H1 (cell line): ENCODE measurements around the gene TTBK2. TPM values are rescaled to one million over a fixed set of nuclear protein-coding genes. Genes with fewer than 3 reads are reported as not detected.

ENCODE experiments used
- CTCF ChIA-PET: fragments of 300-600 bp; sonication (Branson Sonifier 250); formaldehyde crosslinking; loops from one replicate; lab custom pipeline; 2021; ENCODE audit not compliant: partially characterized antibody; lab: Charles Lee
- POLR2A ChIA-PET: fragments of 300-600 bp; sonication (Branson Sonifier 250); formaldehyde crosslinking; loops from one replicate; lab custom pipeline; 2021; ENCODE audit warnings: inconsistent platforms; ENCODE audit not compliant: partially characterized antibody; lab: Charles Lee
- DNase-seq, 2 experiments: peaks; one replicate each; pipeline versions ENCODE4 v3.0.0 to v3.0.0-alpha.2; 2010 to 2022; ENCODE audit warnings: low spot score in 2 of 2, low read depth in 1 of 2, mixed read lengths in 1 of 2
- FAIRE-seq: peaks from 2 replicates; lab custom pipeline; 2011; peaks lifted over from hg19 to GRCh38; lab: Jason Lieb, UNC
- H2AFZ ChIP-seq: 2 replicates; pipeline ENCODE4 v1.8.1; 2012; ENCODE audit warnings: low read length, inconsistent platforms
- H2AK5ac ChIP-seq: 2 replicates; pipeline ENCODE4 v1.6.1; 2013; ENCODE audit warnings: low read depth, low read length
- H2BK120ac ChIP-seq: replicated peaks from 2 replicates; pipeline ENCODE3; 2013; ENCODE audit warnings: low read depth, low read length, inconsistent platforms
- H2BK12ac ChIP-seq: 2 replicates; pipeline ENCODE4 v1.6.1; 2013; ENCODE audit warnings: low read depth, low read length
- H2BK15ac ChIP-seq: 2 replicates; pipeline ENCODE4 v1.6.1; 2013; ENCODE audit warnings: low read length
- H2BK20ac ChIP-seq: 2 replicates; pipeline ENCODE4 v1.6.1; 2013; ENCODE audit warnings: low read length
- H2BK5ac ChIP-seq: 2 replicates; pipeline ENCODE4 v1.6.1; 2013; ENCODE audit warnings: low read depth, low read length
- H3K14ac ChIP-seq: 2 replicates; pipeline ENCODE4 v1.6.1; 2013; ENCODE audit warnings: inconsistent platforms; ENCODE audit not compliant: insufficient read length
- H3K18ac ChIP-seq: 2 replicates; pipeline ENCODE4 v1.6.1; 2013; ENCODE audit warnings: low read length; ENCODE audit errors: extremely low read depth
- H3K23ac ChIP-seq: 2 replicates; pipeline ENCODE4 v1.6.1; 2013; ENCODE audit warnings: inconsistent platforms; ENCODE audit not compliant: insufficient read length
- H3K23me2 ChIP-seq: 2 replicates; pipeline ENCODE4 v1.6.1; 2013; ENCODE audit warnings: low read depth, low read length
- H3K27ac ChIP-seq: 2 replicates; pipeline ENCODE4 v1.6.1; 2011; ENCODE audit warnings: low read depth, low read length, inconsistent platforms
- H3K27me3 ChIP-seq, 4 experiments: replicated peaks in 1 of 4; 1 replicate in 1 of 4; 2 replicates in 3 of 4; pipeline versions ENCODE4 v1.6.1 to v1.8.1; 2011 to 2013; ENCODE audit warnings: low read length in 3 of 4, mild to moderate bottlenecking in 3 of 4, inconsistent platforms in 2 of 4, mixed read lengths in 2 of 4, moderate library complexity in 1 of 4; ENCODE audit not compliant: control insufficient read depth in 3 of 4, insufficient read depth in 3 of 4; ENCODE audit errors: extremely low read depth in 1 of 4
- H3K36me3 ChIP-seq, 4 experiments: 2 replicates each; pipeline versions ENCODE4 v1.6.1 to v1.8.1; 2011 to 2013; ENCODE audit warnings: mild to moderate bottlenecking in 4 of 4, low read length in 3 of 4, moderate library complexity in 2 of 4, control low read depth in 1 of 4, inconsistent platforms in 1 of 4; ENCODE audit not compliant: insufficient read depth in 4 of 4, control insufficient read depth in 2 of 4
- H3K4ac ChIP-seq: replicated peaks from 2 replicates; pipeline ENCODE3; 2013; ENCODE audit warnings: low read length, low read depth, mixed read lengths, inconsistent platforms; ENCODE audit not compliant: insufficient read length
- H3K4me1 ChIP-seq, 4 experiments: replicated peaks in 1 of 4; 1 replicate in 1 of 4; 2 replicates in 3 of 4; pipeline versions ENCODE4 v1.6.1 to v1.8.1; 2011 to 2013; ENCODE audit warnings: low read length in 3 of 4, inconsistent platforms in 2 of 4, mixed read lengths in 1 of 4; ENCODE audit not compliant: insufficient read depth in 4 of 4, control insufficient read depth in 3 of 4
- H3K4me2 ChIP-seq, 2 experiments: 2 replicates each; pipeline versions ENCODE4 v1.6.1 to v1.8.1; 2011 to 2013; ENCODE audit warnings: low read depth in 2 of 2, low read length in 2 of 2, control low read depth in 1 of 2, inconsistent platforms in 1 of 2, mild to moderate bottlenecking in 1 of 2; ENCODE audit not compliant: insufficient read depth in 1 of 2
- H3K4me3 ChIP-seq, 4 experiments: fragments of 200-600, 300-600 bp in 1 of 4; sonication (generic), shearing (Covaris generic), sonication (Bioruptor Twin) in 1 of 4; 2 replicates each; pipeline versions ENCODE4 v1.5.1 to v1.8.1; 2011 to 2016; ENCODE audit warnings: low read length in 4 of 4, low read depth in 3 of 4, control low read depth in 2 of 4, inconsistent platforms in 2 of 4, mild to moderate bottlenecking in 2 of 4, mixed read lengths in 1 of 4, moderate library complexity in 1 of 4; ENCODE audit not compliant: insufficient read depth in 2 of 4; ENCODE audit errors: extremely low read depth in 1 of 4
- H3K56ac ChIP-seq: replicated peaks from 2 replicates; pipeline ENCODE3; 2013; ENCODE audit warnings: low read depth, mild to moderate bottlenecking, mixed read lengths, low read length, inconsistent platforms; ENCODE audit not compliant: insufficient read length
- H3K79me1 ChIP-seq: 2 replicates; pipeline ENCODE4 v1.6.1; 2013; ENCODE audit warnings: low read depth, low read length, control low read depth
- H3K79me2 ChIP-seq, 2 experiments: 2 replicates each; pipeline versions ENCODE4 v1.6.1 to v1.8.1; 2012 to 2013; ENCODE audit warnings: low read length in 2 of 2, mild to moderate bottlenecking in 2 of 2, inconsistent platforms in 1 of 2; ENCODE audit not compliant: insufficient read depth in 2 of 2, control insufficient read depth in 1 of 2
- H3K9ac ChIP-seq, 4 experiments: replicated peaks in 1 of 4; 1 replicate in 1 of 4; 2 replicates in 3 of 4; pipeline versions ENCODE4 v1.6.1 to v1.8.1; 2011 to 2013; ENCODE audit warnings: low read depth in 3 of 4, low read length in 3 of 4, control low read depth in 2 of 4, mild to moderate bottlenecking in 2 of 4, moderate library complexity in 2 of 4, inconsistent platforms in 1 of 4; ENCODE audit errors: extremely low read depth in 1 of 4
- H3K9me3 ChIP-seq, 2 experiments: 2 replicates each; pipeline versions ENCODE4 v1.6.1 to v1.8.1; 2012 to 2013; ENCODE audit warnings: mild to moderate bottlenecking in 2 of 2, moderate library complexity in 2 of 2, control low read depth in 1 of 2, inconsistent platforms in 1 of 2, low read depth in 1 of 2, low read length in 1 of 2, mixed read lengths in 1 of 2; ENCODE audit not compliant: insufficient read depth in 2 of 2
- H4K20me1 ChIP-seq, 2 experiments: replicated peaks in 1 of 2; 2 replicates each; pipeline versions ENCODE3 to v1.8.1; 2011 to 2013; ENCODE audit warnings: inconsistent platforms in 2 of 2, low read length in 2 of 2, mild to moderate bottlenecking in 1 of 2; ENCODE audit not compliant: insufficient read depth in 2 of 2, control insufficient read depth in 1 of 2
- H4K5ac ChIP-seq: 2 replicates; pipeline ENCODE4 v1.6.1; 2013; ENCODE audit warnings: low read length, low read depth, mixed read lengths, inconsistent platforms; ENCODE audit not compliant: insufficient read length
- H4K8ac ChIP-seq: 2 replicates; pipeline ENCODE4 v1.8.0; 2013; ENCODE audit warnings: mild to moderate bottlenecking, moderate library complexity, low read length, inconsistent platforms; ENCODE audit not compliant: insufficient read depth; ENCODE audit errors: extremely low read depth
- H4K91ac ChIP-seq: replicated peaks from 2 replicates; pipeline ENCODE3; 2013; ENCODE audit warnings: low read length, mixed read lengths, inconsistent platforms; ENCODE audit not compliant: insufficient read length
- TAF1 ChIP-seq: IDR thresholded peaks from 2 replicates; pipeline ENCODE4 v1.6.1; 2011; ENCODE audit warnings: mild to moderate bottlenecking, low read depth, low read length
- TAF7 ChIP-seq: optimal IDR thresholded peaks from 2 replicates; pipeline ENCODE3; 2011; ENCODE audit warnings: low read depth, mild to moderate bottlenecking, inconsistent platforms, low read length, moderate library complexity, borderline replicate concordance
- WGBS, 2 experiments: shearing (Covaris generic) in 1 of 2; methylation state at CpG; one replicate each; pipeline versions ENCODE4 v1.1.6 to v1.1.7; 2013 to 2015; ENCODE audit warnings: low lambda C conversion rate in 2 of 2, mixed read lengths in 2 of 2, inconsistent platforms in 1 of 2, low coverage in 1 of 2, missing lambda C conversion rate in 1 of 2; ENCODE audit not compliant: insufficient replicate concordance in 2 of 2, insufficient coverage in 1 of 2, insufficient read length in 1 of 2; ENCODE audit errors: extremely low coverage in 1 of 2, missing lambda C conversion rate in 1 of 2; 5-methylcytosine and 5-hydroxymethylcytosine counted together
- long read RNA-seq, 2 experiments: library from RNA in 1 of 2; library from capped mRNA in 1 of 2; stranded (forward); transcript quantifications; one replicate each; pipeline ENCODE4 v2.0.0, GENCODE V29; 2021; ENCODE audit warnings: inconsistent platforms in 1 of 2
- polyA minus RNA-seq, 3 experiments: library from RNA; depleted of rRNA, polyadenylated mRNA; stranded (reverse); fragments of >200 nt; gene quantifications; 1 replicate in 2 of 3; 2 replicates in 1 of 3; pipeline ENCODE4 v1.2.3, GENCODE V29; 2011
- polyA plus RNA-seq, 7 experiments: library from polyadenylated mRNA; depleted of rRNA in 3 of 7; stranded (reverse) in 5 of 7; unstranded in 2 of 7; fragments of >200 nt in 5 of 7; fragments of 200-250 nt in 2 of 7; gene quantifications; 1 replicate in 5 of 7; 2 replicates in 1 of 7; 4 replicates in 1 of 7; pipeline versions ENCODE4 v1.2.1 to v1.2.3, GENCODE V29; 2011 to 2013; ENCODE audit warnings: missing spikeins in 2 of 7, mixed read lengths in 2 of 7
- total RNA-seq: library from RNA; stranded (reverse); fragmentation: NEBNext Ultra II Directional; extraction: Animal tissue kit (Norgen Biotek cat#: 25700); gene quantifications from 2 replicates; pipeline ENCODE4 v1.2.1, GENCODE V29; 2021

TTBK2 gene
- 13.1 and 18.2 TPM in 2 replicates for total RNA-seq
- polyA plus RNA-seq (2011; rRNA removed): 2.7 and 2.9 TPM in 2 replicates
- 4.1 TPM for polyA plus RNA-seq (2011; cell fraction: cytosol; rRNA removed)
- polyA plus RNA-seq (2011; cell fraction: nucleus; rRNA removed): 3.7 TPM
- 3.2 to 5.0 TPM (median 3.9 TPM) in 4 replicates for polyA plus RNA-seq (2012, experiment 1 of 2)
- polyA plus RNA-seq (2012, experiment 2 of 2): 0.22 TPM
- polyA plus RNA-seq (2013, experiment 1 of 2): 4.3 TPM
- polyA plus RNA-seq (2013, experiment 2 of 2): 3.7 TPM
- 19.3 and 21.2 TPM in 2 replicates for polyA minus RNA-seq (2011; rRNA and poly(A)+ RNA removed)
- 8.4 TPM for polyA minus RNA-seq (2011; cell fraction: cytosol; rRNA and poly(A)+ RNA removed)
- polyA minus RNA-seq (2011; cell fraction: nucleus; rRNA and poly(A)+ RNA removed): 13.5 TPM
- long read RNA-seq, experiment 1, partial matches to known transcripts: 0 of 5 reads
- long read RNA-seq, experiment 1, other reads (novel, unspliced or antisense): 5 of 5 reads
- long read RNA-seq, experiment 2, partial matches to known transcripts: 2 of 3 reads
- long read RNA-seq, experiment 2, other reads (novel, unspliced or antisense): 1 of 3 reads

GRCh38 chr15:42920519-42921341 lies at the start of gene TTBK2:
TTBK2 (minus strand) TSS chr15:42920778; CDS start chr15:42878617, 42,161 bp downstream.
- CTCF ChIA-PET: interaction anchor here (4.2 kb wide), 1 partner anchor 120 kb away, joined by 24 read pairs; no protein-coding TSS in a partner anchor
- peaks cover 0 to 6% (median 0%) of the 10 kb centered on the region in 4 experiments; a peak in 2 of 7 replicates for H3K4me1 ChIP-seq
- peaks cover 0 to 5% of the 10 kb centered on the region in 2 experiments for H4K20me1 ChIP-seq
- H4K5ac ChIP-seq: peak within 1 kb of the TSS; percentile 37
- WGBS, 2 experiments: 2% methylated on average over 51 of the region's 72 CpGs; no CpG with 5 or more reads in 1 of the 2 experiments
- no peak within 1 kb of the TSS for H2BK5ac ChIP-seq
- no peak within 1 kb of the TSS for H2BK120ac ChIP-seq
- H2BK15ac ChIP-seq: no peak within 1 kb of the TSS
- H4K8ac ChIP-seq: no peak within 1 kb of the TSS; the same call in 1 of the 2 replicates
- no peaks in the 10 kb centered on the region for H3K36me3 ChIP-seq
- H2BK20ac ChIP-seq: no peak within 1 kb of the TSS
- H3K27ac ChIP-seq: no peak within 1 kb of the TSS
- no peak within 1 kb of the TSS for H3K23ac ChIP-seq
- FAIRE-seq: peak; percentile 86
- no peaks in the 10 kb centered on the region for H3K9me3 ChIP-seq
- H2BK12ac ChIP-seq: no peak within 1 kb of the TSS
- H3K56ac ChIP-seq: no peak within 1 kb of the TSS
- H2AFZ ChIP-seq: peak within 1 kb of the TSS; percentile 96
- POLR2A ChIA-PET: no interaction called here
- H3K18ac ChIP-seq: no peak within 1 kb of the TSS
- peak within 1 kb of the TSS; percentile 43 to 74 (median 54) for H3K9ac ChIP-seq
- no peak within 1 kb of the TSS for H4K91ac ChIP-seq
- H3K14ac ChIP-seq: no peak within 1 kb of the TSS
- peaks cover 0 to 39% of the 10 kb centered on the region in 2 experiments; a peak in 2 of 4 replicates for H3K79me2 ChIP-seq
- peak within 1 kb of the TSS; percentile 90 to 95 for H3K4me2 ChIP-seq
- no peaks in the 10 kb centered on the region for H3K79me1 ChIP-seq
- H2AK5ac ChIP-seq: no peak within 1 kb of the TSS
- H3K27me3 ChIP-seq: peaks cover 0 to 5% (median 2%) of the 10 kb centered on the region in 4 experiments; a peak in 2 of 7 replicates
- H3K23me2 ChIP-seq: peaks cover 12% of the 10 kb centered on the region; the same call in 1 of the 2 replicates
- no peak within 1 kb of the TSS for H3K4ac ChIP-seq
- peak within 1 kb of the TSS; percentile 90 to 96 (median 94) for H3K4me3 ChIP-seq
- peak; percentile 97 to 98 for DNase-seq
- TF ChIP-seq TAF7 (no peak), TAF1 (peak; percentile 56; the same call in 1 of the 2 replicates)
